Stimulated activated CD8-positive, alpha-beta memory T cell treated with anti-CD3 and anti-CD28 coated beads, Interleukin-7, amount 100 ng/mL, for 24 hours (primary cell): ENCODE measurements around the gene ADAM33.

Experiments used
- DNase-seq: peaks from one replicate; pipeline ENCODE4 v3.0.0-alpha.2; 2020; ENCODE audit warnings: low read depth

The ADAM33 gene

DNA sequence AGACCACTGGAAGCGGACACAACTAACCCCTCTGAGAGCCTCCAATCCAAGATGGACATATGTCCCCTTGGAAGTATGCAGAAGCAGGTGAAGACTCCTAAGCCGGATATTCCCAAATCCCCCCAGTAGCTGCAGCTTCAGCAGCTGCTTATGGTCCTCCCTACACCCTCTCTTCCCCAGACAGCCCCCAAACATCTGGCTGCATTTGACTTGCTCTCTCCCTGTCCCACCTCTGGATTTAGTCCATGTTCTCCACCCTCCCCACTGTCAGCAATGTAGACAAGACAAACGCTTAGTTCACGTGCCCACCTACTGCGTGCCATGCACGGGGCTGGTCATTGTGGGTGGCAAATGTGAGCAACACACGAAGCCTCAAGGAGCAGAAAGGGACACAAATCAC is 4.6 kb upstream of the ADAM33 start:
- no peak for DNase-seq

DNA sequence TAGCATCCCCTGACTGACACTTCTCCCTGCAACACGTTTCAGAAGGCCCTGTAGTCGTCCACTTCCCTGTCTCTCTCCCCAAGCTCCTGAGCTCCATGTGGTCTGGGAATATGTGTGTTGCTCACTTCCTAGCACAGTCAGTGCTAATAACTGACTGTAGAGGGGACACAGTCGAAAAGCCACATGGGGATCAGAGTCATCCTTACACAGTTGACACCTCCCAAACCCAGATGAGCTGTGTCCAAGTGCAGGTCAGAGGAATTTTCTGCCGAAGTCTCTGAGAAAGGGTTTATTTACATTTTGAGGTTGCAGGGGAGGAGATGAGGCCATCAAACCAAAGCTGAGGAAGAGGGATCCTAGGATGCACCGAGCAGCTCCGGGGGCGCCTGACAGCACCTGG is 3.5 kb upstream of the ADAM33 start:
- DNase-seq, result no peak

DNA sequence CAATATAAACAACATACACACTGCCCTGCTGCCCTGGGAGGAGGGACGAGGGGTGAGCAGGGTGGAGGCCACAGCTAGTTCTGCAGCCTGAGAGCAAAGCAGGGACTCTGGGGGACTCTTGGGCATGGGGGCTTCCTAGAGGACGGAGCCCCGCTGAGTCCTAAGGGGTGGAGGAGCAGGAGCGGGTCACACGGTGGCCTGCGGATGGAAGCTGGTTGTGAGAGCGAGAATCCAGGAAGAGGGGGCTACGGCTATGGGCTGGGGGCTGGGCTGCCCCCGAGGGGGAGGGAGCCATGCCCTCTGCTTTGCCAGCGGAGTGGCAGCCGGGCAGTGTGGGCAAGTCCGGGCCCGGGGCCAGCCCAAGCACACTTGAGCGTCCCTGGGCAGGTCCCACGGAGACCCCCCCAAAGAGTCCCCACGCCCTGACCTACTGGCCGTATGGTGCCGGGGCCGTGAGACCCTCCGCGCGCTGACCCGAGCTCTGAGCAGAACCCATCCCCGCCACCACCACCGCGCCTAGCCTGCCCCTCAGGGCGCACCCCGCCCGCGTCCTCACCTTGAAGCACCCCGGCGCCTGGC is 369 bp downstream of the ADAM33 start:
- DNase-seq, result no peak

DNA sequence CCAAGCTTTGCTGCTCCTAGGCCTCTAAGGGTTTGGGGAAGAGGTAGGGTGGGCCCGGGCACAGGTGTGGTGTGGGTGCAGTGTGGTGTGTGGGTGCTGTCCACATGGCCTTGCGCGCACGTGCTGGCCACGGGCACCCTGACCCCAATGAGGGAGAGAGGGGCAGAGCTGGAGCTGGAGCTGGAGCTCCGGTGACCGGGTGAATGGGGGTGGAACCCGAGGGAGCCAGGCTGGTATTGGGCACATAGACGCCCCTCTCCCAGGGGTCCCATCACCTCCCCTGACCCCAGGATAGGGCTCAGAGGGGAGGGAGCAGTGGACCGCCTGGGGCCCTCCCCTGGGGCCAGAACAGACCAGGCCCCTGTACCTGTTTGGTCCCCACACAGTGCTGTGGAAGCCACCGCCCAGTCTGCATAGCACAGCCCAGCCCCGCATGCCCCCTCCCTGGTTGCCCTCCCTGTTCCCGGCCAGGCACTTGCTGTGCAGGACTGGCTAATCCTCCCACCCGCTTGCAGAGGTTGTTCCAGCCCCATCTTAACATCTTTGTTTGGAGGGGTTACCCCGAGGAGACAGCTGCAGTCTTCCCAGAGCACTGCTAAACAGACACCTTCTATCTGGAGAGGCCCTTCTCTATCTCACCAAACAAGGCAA is 984 bp downstream of the ADAM33 start:
- no peak for DNase-seq

DNA sequence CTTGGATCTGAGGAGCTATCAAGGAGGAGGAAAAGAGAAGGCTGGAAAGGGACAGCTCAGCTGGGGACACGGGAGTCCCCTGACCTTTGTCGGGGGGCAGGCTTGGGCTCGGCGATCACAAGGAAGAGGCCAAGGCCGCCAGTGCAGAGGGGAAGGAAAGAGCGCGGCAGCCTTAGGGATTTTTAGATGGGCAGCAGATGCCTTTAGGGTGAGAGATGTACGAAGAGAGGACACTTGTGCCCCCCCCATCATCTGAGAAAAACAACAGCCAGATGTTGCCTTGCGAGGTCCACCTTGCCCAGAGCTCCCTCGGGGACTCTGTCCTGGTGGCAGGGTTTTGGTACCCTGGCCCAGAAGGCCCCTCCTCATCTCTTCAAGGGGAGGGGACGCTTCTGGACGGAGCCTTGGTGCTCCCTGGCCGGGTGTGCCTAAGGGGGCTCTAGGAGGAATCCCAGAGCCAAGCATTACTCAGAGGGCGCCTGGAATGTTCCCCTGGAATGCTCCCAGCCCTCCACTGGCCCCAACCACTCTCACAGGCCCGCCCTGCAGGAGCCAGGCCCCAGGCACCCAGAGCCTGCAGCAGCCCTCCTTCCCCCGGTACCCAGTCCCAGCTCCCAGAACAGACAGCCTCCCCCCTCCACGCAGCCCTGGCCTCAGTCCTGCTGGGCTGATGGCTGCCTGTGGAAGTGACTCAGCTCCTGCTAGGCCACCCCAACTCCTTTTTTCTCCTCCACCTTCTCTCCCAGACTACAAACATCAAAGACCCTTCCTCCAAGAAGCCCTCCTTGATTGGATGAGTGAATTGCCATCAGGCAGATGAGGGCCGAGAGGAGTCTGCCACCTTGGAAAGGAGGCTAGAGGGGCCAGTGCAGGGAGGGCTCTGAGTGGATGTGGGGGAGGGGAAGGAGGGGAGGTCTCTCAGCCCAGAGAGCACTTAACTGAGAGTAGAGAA is 1.8 kb downstream of the ADAM33 start:
- DNase-seq, result no peak

DNA sequence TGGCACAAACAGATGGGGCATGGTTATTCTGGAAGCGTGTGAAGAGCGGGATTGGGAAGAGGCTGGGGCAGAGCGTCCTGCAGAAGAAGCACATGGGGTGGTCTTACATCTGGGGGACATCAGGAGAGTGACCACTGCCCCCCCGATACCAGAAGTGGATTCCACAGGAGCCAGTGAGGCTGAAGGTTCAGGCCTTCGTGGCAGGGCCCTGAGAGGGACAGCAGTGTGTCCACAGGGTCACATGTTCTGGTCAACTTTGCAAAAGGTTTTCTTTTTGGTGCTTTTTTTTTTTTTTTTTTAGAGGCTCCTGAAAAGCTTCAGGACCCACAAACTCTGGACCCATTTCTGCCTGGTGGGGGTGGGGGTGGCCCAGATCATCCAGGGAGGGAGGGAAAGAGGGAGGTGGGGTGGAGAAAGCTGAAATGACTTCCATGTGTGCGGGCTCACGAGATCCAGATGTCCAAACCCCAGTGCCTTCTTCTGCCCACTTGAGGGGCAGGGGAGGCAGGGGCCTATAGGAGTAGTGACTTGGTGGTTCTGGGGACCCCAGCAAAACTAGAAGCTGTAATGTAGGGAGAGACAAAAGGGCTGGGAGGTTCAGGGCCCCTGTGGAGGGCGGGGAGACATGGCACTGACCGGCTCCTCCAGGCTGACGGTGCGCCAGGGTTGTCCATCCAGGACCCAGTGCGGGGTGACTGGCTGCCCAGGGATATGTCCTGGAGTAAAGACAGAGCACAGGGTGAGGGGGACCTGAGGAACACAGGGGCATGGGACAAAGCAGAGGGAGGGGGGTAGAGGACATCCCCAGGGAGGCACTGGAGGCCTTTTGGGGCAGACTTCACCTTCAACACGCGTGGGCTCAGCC is 2.7 kb downstream of the ADAM33 start:
- DNase-seq, result no peak

DNA sequence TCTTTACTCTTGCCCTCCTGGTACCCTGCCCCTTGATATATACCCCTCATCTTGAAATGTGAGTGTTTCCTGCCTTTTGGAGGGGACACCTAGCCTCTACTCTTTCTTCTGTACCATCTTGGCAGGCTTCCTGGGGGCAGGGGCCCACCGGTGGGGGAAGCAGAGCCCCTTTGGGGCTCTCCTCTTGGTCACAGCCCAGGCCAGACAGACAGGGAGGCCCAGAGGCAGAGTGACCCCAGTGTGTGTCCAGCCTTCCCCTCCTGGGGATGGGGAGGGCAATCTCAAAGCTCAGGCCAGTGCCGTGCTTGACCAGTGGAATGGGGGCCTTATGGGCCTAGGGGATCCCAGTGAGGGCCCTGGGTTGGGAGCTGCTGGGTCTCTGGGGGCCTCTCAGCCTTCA is 3.6 kb downstream of the ADAM33 start:
- DNase-seq, result no peak

DNA sequence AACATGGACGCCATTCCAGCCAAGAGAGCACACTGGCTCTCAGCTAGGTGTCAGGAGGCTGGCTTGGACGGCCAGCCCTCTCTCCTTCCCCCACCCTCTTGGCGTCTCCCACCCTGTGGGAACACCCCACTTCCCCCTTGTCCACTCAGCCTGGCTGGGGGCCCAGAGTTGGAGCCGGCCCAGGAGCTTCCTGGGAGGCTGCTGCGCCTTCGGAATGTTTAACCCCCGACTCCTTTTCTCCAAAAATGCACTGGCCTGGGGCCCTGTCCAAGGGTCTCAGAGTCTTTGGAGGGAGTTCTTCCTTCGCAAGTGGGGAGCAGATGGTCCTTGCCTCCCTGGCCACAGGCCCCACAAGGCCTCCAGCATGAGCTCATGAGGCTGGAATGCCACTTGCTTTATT is 4.1 kb downstream of the ADAM33 start:
- no peak for DNase-seq

DNA sequence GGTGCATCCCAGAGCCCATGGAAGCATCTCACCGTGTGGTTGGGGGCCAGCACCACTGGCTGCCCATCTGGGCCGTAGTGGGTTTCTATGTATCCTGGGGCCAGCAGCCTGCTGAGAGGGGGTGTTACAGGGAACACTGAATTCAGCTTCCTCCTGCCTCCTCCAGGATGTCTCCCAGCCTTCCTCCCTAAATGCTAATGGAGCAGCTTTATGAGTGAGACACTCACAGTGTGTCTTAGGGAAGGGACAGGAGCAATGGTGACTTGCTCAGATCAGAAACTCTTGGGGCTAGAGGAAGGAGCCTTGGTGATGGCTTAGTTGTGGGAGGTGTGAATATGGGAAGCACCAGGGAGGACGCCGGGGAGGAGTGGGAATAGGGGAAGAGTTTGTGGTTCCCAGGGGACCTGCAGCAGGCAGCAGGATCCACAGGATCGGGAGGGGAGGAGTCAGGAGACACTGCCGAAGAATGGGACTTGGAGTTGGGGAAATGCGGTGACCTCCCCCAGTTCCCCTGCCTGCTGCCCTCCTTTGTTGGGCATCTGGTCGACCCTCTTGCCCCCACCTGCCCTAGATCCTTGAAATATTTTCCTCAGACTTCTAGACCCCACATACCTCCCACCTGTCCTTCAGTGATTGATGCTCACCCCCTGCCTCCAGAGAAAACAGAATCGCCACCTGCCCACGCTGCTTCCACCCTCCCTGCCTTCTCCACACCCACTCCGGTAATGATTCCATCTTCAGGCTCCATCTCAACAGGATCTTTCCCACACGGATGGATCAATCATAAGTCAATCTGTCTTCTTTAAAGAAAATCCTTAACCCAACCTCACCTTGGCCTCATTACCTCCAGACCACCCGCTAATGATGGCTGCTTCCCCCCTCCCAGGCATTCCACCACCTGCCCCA is 6.6 kb downstream of the ADAM33 start:
- no peak for DNase-seq

DNA sequence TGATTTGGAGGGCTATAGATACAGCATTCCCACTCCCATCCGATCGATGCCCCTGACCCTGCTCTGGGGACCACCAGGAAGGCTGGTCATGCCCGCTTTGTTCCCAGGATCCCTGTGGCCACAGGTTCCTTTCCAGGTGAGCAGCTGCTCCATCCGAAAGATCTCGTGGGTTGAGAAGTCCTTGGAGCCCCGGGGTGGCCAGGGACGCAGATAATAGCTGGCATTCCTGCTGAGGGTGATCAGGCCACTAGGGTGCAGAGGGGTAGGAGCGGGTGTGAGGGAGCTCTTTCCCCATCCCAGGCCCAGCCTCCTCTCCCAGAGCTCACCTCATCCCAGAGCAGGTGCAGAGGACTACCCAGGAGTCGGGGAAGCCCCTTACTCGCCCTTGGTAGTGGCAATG is 7.4 kb downstream of the ADAM33 start:
- no peak for DNase-seq

DNA sequence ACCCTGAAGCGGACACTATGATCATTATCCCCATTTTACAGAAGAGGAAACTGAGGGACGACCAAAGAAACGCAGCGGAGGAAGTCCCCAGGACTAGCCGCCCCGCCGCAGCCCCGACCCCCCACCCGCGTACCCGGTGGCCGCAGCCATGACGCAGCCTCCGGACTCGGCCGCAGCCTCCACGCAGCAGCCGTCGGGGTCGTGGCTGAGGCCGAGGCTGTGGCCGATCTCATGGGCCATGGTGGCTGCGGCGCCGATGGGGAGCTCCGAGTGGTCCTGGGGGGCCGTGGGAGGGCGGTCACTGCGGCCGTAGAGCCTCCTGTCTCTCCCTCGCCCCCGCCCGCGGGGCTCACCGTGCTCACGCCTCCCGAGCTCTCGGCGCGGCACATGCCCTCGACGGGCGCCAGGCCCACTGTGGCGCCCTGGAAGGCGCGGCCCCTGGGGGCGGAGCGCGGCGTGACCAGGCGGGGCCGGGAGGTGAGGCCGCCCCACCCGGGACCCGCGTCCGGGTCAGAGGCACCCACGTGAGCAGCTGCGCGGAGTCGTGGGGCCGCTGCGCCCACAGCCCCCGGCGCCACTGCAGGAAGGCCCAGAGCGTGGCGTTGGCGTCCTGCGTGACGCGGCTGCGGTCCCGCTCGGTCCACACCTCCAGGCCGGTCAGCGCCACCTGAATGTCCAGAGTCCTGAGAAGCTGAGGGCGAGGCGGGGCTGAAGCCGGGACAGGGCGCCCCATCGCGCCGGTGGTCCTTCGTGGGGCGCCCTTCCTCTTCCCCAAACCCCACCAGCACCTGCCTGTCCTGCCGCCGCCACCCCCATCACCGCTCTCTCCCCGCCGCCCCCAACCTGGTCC is 8.4 kb downstream of the ADAM33 start:
- DNase-seq, result no peak

DNA sequence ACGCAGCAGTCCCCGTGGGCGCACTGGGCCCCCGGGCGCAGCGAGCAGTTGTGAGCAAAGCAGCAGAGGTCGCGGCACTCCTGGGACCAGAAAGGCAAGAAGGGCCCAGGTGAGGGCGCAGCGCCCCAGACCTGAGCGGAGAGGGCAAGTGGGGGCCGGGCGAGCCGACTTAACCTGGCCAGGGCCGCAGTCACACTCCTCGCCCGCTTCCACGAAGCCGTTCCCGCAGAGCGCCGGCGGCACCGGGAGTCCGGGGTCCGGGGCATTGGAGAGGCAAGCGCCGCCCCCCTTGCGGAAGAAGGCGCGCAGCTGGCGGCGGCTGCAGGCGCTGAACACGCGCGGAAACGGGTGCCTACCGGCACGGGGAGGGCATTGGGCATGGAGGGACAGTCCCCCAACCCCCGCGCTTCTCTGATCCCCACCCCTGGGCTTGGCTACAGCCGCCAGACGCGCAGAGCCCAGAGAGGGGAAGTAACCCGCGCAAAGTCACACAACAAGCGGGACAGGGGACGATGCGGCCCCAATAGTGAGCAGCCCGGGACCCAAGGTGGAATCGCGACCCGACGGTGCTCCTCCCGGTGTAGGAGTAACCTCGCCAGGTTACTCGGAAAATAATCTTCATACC is 9.2 kb downstream of the ADAM33 start:
- no peak for DNase-seq

DNA sequence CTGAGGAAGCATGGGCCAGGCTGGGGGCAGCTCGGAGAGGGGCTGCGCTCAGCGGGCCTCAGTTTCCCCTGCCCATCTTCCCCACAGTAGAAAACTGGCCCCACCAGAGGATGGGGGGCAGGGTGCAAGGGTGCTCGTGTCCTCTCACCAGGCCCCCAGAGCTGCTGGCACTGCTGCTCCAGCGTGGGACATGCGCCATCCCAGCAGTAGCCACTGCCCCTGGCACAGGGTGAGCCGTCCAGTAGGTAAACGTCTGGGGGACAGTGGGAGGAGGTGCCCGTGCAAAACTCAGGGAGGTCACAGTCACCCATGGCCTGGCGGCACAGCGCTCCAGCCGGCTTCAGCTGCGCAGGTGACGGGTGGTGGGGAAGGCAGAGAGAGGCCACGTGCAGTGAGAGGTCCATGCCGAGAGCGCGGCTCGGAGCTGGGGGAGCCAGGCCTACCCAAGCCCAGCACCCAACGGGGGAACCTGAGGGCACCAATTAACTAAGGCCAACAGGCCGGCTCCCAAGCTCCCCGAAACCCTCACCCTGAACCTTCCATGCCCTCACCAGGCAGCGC is 9.7 kb downstream of the ADAM33 start:
- no peak for DNase-seq

DNA sequence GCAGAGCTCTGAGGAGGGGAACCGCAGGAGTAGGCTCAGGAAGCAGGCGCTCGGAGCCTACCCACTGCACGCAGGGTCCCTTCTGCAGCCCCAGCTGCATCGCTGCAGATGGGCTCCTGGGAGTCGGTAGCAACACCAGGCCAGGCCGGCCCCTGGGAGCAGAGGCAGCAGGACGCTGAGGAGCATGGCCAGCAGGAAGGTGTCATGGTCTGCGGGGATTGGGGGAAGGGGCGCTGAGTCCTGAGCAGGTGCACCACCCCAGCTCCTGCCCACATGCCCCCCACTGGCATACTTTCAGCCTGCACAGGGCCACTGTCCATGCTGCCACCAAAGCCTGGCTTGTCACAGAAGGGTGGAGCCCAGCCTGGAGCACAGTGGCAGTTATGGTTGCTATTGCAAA is 10.9 kb downstream of the ADAM33 start:
- no peak for DNase-seq

DNA sequence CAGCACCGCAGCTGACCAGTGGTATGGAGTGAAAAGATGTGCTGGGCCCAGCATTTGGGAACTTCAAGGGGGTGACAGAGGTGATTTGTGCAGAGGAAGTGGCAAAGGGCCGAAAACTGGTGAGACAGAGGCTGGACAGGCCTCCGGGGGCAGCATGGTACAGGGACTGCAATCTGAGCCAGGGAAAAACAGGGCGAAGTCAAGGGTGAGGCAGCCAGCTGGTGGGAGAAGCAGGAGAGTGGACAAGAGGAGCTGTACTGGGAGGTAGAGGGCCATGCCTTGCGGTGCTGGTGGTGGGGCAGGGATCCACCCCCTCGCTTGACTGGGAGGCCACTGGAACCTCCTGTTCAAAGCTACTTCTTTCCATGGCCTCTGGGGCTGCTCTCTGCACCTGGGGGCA is 11.3 kb downstream of the ADAM33 start:
- no peak for DNase-seq

DNA sequence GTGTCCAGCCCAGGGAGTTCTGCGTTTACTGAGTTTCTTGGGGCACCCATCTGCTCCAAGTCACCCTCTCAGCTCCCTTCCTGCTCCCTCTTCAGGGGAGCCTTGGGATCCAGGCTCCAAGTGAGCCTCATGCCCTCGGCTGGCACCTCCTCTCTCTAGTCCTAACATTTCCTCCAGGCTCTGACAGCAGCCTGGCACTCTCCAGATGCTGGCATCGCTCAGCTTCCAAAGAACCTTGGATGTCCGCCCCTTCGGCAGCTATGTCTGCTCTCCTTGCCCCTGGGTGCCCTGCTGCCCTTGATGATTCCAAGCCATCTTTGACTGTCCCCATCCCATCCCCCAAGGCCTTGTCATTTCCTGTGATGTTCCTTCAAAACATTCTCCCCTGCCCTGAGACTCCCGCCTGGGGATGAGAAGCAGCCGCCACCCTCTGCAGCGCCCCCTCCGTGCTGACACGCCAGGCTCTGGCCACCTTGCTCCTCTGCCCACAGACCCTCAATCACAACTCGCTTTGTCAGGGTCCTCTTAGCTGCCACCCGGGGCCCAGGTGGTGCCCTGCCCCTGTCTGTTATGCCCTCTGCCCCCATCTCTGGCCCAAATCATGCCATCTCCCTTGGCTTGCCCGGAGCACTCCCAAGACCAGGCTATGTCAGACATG is 12.0 kb downstream of the ADAM33 start:
- no peak for DNase-seq

DNA sequence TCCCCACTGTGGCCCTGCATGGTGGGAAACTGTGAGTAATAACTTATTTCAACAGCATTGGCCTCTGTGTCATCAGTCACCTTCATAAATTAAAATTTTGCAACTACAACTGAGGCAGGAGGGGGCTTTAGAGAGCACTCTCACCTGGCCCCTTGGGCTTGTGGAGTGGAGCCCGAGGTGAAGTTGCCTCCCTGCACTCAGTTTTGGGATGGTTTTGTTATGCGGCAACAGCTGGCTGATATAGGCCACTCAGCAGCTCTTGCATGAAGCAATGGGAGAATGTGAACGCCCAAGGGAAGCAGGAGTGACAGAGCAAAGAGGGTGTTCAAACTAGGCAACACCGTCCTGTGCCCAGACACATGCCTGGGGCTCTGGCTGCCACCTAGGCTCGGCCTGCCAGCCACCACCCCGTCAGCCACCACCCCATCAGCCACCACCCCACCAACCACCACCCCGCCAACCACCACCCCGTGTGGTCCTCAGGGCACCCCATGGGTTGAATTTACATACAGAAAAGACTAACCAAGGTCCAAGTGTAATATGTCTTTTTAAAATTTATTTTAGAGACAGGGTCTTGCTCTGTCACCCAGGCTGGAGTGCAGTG is 14.3 kb downstream of the ADAM33 start:
- DNase-seq, result no peak

DNA sequence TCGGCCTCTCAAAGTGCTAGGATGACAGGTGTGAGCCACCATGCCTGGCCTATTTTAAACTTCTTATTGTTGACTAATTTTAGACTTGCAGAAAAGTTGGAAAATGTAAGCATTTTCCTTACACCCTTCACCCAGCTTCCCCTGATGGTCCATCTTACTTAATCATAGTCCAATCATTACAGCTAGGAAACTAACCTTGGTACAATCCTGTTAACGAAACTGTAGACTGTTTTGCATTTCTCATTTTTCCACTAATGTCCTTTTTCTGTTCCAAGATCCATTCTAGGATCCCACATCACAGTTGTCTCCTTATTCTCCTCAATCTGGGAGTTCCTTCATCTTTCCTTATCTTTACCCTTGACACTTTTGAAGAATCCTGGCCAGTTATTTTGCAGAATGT is 18.0 kb downstream of the ADAM33 start:
- DNase-seq, result no peak
